Measurements from ENCODE around the gene NOD1. TPM values are rescaled to one million over a fixed set of nuclear protein-coding genes. Genes with fewer than 3 reads are reported as not detected.

The NOD1 gene
- polyA plus RNA-seq, 3 donors = 2.8 to 15.0 (median 4.6) TPM

- peaks cover 67 to 75% of the 10 kb centered on the region in 2 donors for H3K36me3 ChIP-seq (replicated peaks in 1 of 2; ENCODE audit: control insufficient read depth in 1 of 2, insufficient read depth in 2 of 2, low read length in 2 of 2)
- Mint-ChIP-seq H3K27me3 (ENCODE audit: low read depth in 3 of 3) (no peaks in the 10 kb centered on the region), H3K36me3 (peaks cover 54 to 64% of the 10 kb centered on the region in 2 donors), H3K4me3 (no peak overlapping the region), H3K4me1 (peaks cover 6% of the 10 kb centered on the region), H3K9me3 (no peaks in the 10 kb centered on the region), H3K27ac (peak overlapping the region in 1 of 7 donors; percentile 54)
- WGBS (ENCODE audit: insufficient coverage) = 93% methylated on average over 9 of the region's 10 CpGs
- no peaks in the 10 kb centered on the region for H4K20me1 ChIP-seq (ENCODE audit: insufficient read depth, low read length)
- H3K4me2 ChIP-seq (replicated peaks; ENCODE audit: extremely low read depth, low read length, poor library complexity, severe bottlenecking) = no peak overlapping the region
- H3K27me3 ChIP-seq (ENCODE audit: control insufficient read depth in 2 of 2, insufficient read depth in 2 of 2, low read length in 2 of 2) = no peaks in the 10 kb centered on the region
- H3K79me2 ChIP-seq (ENCODE audit: insufficient read depth, low read length) = no peaks in the 10 kb centered on the region
- no peak for TF ChIP-seq CTCF (IDR thresholded peaks at IDR 0.05)
- no peak overlapping the region for H2AFZ ChIP-seq (ENCODE audit: insufficient read depth, low read depth, low read length, poor library complexity, severe bottlenecking)
- no peak overlapping the region for H3K27ac ChIP-seq (ENCODE audit: low read depth in 1 of 2, low read length in 2 of 2)
- H3K4me3 ChIP-seq (replicated peaks in 1 of 3; ENCODE audit: low read depth in 2 of 3, low read length in 3 of 3) = no peak overlapping the region
- intact Hi-C loops (cut with micrococcal nuclease) = loop anchor here in 1 of 2 donors (5.0 kb wide), 1 partner anchor 166 kb away; the partner anchor contains the start of gene ZNRF2
- DNase-seq = no peak
- H3K4me1 ChIP-seq (ENCODE audit: control insufficient read depth in 1 of 2, insufficient read depth in 2 of 2, low read length in 2 of 2) = peaks cover 10 to 14% of the 10 kb centered on the region in 2 donors
- H3K9me3 ChIP-seq (replicated peaks in 1 of 2; ENCODE audit: control insufficient read depth in 1 of 2, insufficient read depth in 1 of 2, low read length in 2 of 2) = no peaks in the 10 kb centered on the region
- no peak overlapping the region for H3K9ac ChIP-seq (ENCODE audit: insufficient read depth, low read length, poor library complexity, severe bottlenecking)
Measured at GRCh38 chr7:30448461-30449189, 30.0 kb downstream of the NOD1 start.

- Histone ChIP-seq H3K27me3 (ENCODE audit: control insufficient read depth in 2 of 2, insufficient read depth in 2 of 2, low read length in 2 of 2) (no peaks in the 10 kb centered on the region), H3K4me2 (replicated peaks; ENCODE audit: extremely low read depth, low read length, poor library complexity, severe bottlenecking) (no peak overlapping the region), H3K79me2 (ENCODE audit: insufficient read depth, low read length) (no peaks in the 10 kb centered on the region), H3K4me1 (ENCODE audit: control insufficient read depth in 1 of 2, insufficient read depth in 2 of 2, low read length in 2 of 2) (peaks cover 10 to 14% of the 10 kb centered on the region in 2 donors), H3K9me3 (replicated peaks in 1 of 2; ENCODE audit: control insufficient read depth in 1 of 2, insufficient read depth in 1 of 2, low read length in 2 of 2) (no peaks in the 10 kb centered on the region), H3K4me3 (replicated peaks in 1 of 3; ENCODE audit: low read depth in 2 of 3, low read length in 3 of 3) (no peak overlapping the region), H3K27ac (ENCODE audit: low read depth in 1 of 2, low read length in 2 of 2) (no peak overlapping the region), H3K36me3 (replicated peaks in 1 of 2; ENCODE audit: control insufficient read depth in 1 of 2, insufficient read depth in 2 of 2, low read length in 2 of 2) (peaks cover 57 to 64% of the 10 kb centered on the region in 2 donors), H4K20me1 (ENCODE audit: insufficient read depth, low read length) (no peaks in the 10 kb centered on the region), H3K9ac (ENCODE audit: insufficient read depth, low read length, poor library complexity, severe bottlenecking) (no peak overlapping the region), H2AFZ (ENCODE audit: insufficient read depth, low read depth, low read length, poor library complexity, severe bottlenecking) (no peak overlapping the region)
- Mint-ChIP-seq H3K27me3 (ENCODE audit: low read depth in 3 of 3) (no peaks in the 10 kb centered on the region), H3K36me3 (peaks cover 42 to 53% of the 10 kb centered on the region in 2 donors), H3K4me1 (peaks cover 6% of the 10 kb centered on the region), H3K9me3 (no peaks in the 10 kb centered on the region), H3K27ac (peak overlapping the region in 2 of 7 donors; percentile 33 to 44), H3K4me3 (no peak overlapping the region)
- DNase-seq = no peak
- 96% methylated on average over 7 of the region's 8 CpGs for WGBS (ENCODE audit: insufficient coverage)
- TF ChIP-seq CTCF (IDR thresholded peaks at IDR 0.05) = no peak
- intact Hi-C loops (cut with micrococcal nuclease) = loop anchor here in 1 of 2 donors (5.0 kb wide), 1 partner anchor 165 kb away; the partner anchor contains the start of gene ZNRF2
Measured at GRCh38 chr7:30447466-30447865, 31.1 kb downstream of the NOD1 start.

Data from CD14-positive monocyte (primary cell).